ENCODE results near the gene CAST.

Gene CAST

DNA sequence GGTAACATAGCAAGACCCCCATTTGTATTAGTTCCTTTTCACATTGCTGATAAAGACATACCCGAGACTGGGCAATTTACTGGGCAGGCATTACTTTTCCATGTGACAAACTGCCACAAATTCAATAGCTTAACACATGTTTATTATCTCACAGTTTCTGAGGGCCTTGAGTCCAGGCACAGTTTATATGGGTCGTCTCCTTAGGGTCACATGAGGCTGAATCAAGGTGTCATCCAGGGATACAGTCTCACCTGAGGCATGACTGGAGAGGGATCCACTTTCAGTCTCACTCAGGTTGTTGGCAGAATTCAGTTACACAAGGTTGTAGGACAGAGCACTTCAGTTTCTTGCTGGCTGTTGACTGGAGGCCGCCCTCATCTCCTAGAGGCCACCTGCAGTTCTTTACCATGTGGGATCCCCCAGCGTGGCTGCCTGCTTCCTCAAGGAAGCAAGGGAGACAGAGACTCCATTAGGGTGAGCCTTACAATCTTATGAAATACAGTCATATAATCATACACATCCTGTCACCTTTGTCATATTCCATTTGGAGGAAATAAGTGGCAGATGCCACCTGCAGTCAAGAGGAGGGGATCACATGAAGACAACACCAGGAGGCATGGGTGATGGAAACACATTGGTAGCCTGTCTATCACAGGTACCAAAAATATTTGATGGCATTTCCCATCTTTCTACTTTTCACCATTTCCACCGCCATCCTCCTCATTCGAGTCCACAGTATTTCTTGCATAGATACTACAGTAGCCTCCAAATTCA lies 160.7 kb downstream of the CAST start:
- intact Hi-C loops (cut with DNase I), result no loop called here
- no peak for DNase-seq

- no peak for DNase-seq
- intact Hi-C loops (cut with DNase I), result no loop called here
Measured at GRCh38 chr5:96823900-96824380, 161.8 kb downstream of the CAST start.
